ENCODE data around the gene CUL9. TPM values are rescaled to one million over a fixed set of nuclear protein-coding genes. Genes with fewer than 3 reads are reported as not detected.
A peak's percentile ranks its signal among the peaks of the same experiment; 100 is the strongest.

CUL9 gene
- polyA plus RNA-seq, 1 donor = 20.2 TPM

- no peak for DNase-seq
These were observed 75.6 kb downstream of the CUL9 start for GRCh38 chr6:43257367-43258145.

GRCh38 chr6:43258180-43258579, 76.2 kb downstream of the CUL9 start:
- no peak for DNase-seq

GRCh38 chr6:43258807-43259686, 77.1 kb downstream of the CUL9 start:
- DNase-seq = no peak

- no peak for DNase-seq
These were observed 78.8 kb downstream of the CUL9 start for GRCh38 chr6:43260791-43261190.

GRCh38 chr6:43261198-43261597, 79.2 kb downstream of the CUL9 start:
- DNase-seq = no peak

GRCh38 chr6:43262000-43262779, 80.2 kb downstream of the CUL9 start:
- no peak for DNase-seq

- no peak for DNase-seq
These were observed 80.9 kb downstream of the CUL9 start for GRCh38 chr6:43262780-43263313.

- peak; percentile 63 for DNase-seq
These were observed 81.5 kb downstream of the CUL9 start for GRCh38 chr6:43263314-43264178.

GRCh38 chr6:43264599-43265145, 82.7 kb downstream of the CUL9 start:
- DNase-seq = no peak

- no peak for DNase-seq
These were observed 83.6 kb downstream of the CUL9 start for GRCh38 chr6:43265564-43265963.

GRCh38 chr6:43267619-43268354, 85.8 kb downstream of the CUL9 start:
- DNase-seq = no peak

GRCh38 chr6:43268355-43268700, 86.3 kb downstream of the CUL9 start:
- peak; percentile 46 for DNase-seq

GRCh38 chr6:43268782-43269272, 86.8 kb downstream of the CUL9 start:
- DNase-seq = no peak

- no peak for DNase-seq
These were observed 87.4 kb downstream of the CUL9 start for GRCh38 chr6:43269273-43270007.

- DNase-seq = no peak
These were observed 89.3 kb downstream of the CUL9 start for GRCh38 chr6:43271103-43271815.

- no peak for DNase-seq
These were observed 89.9 kb downstream of the CUL9 start for GRCh38 chr6:43271944-43272343.

GRCh38 chr6:43273707-43274106, 91.7 kb downstream of the CUL9 start:
- DNase-seq = no peak

Data from hindlimb muscle (tissue), 1 donor.